ENCODE results near the gene ADO.

Gene ADO

DNA sequence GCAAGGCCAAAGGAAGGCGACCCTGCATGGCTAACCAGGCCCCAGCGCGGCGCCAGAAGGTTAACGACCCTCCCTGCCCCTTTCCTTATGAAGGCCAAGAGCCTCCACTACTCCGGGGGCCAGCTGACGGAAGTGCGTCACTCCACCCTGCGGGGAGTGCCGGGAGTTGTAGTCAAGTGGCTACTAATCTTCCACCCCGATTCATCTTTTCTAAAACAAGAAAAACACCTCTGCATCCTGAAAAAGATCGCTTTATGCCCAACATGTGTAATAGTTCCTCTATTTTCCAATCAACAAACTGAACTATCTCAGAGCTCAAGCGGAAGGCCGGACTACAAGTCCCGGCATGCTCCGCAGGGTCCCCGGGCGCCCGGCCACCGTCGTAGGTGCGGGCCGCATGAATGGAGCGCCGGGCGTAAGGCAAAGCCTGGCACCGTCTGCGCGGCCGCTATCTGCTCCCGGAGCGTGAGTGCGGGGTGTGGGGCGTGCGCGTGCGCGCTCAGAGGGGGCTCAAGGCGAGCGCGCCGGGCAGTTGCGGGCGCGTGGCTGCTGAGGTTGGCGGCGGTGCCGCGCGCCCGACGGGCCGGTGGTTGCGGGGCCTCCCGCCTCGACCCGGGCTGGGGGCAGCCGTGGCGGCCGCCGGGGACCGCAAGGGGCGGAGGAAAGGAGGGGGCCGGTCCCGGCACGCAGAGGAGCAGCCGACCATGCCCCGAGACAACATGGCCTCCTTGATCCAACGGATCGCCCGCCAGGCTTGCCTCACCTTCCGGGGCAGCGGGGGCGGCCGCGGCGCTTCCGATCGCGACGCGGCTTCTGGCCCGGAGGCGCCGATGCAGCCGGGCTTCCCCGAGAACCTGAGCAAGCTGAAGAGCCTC lies at the start of gene ADO:
Gene ADO, plus strand, starts transcription at position 365 of the 875 bp plus-strand sequence. Its CDS starts 340 bp downstream, at position 705.
- H3K9me3 ChIP-seq (ENCODE audit: severe bottlenecking), result no peaks in the 10 kb centered on the region
- TF ChIP-seq, protein P1, sequence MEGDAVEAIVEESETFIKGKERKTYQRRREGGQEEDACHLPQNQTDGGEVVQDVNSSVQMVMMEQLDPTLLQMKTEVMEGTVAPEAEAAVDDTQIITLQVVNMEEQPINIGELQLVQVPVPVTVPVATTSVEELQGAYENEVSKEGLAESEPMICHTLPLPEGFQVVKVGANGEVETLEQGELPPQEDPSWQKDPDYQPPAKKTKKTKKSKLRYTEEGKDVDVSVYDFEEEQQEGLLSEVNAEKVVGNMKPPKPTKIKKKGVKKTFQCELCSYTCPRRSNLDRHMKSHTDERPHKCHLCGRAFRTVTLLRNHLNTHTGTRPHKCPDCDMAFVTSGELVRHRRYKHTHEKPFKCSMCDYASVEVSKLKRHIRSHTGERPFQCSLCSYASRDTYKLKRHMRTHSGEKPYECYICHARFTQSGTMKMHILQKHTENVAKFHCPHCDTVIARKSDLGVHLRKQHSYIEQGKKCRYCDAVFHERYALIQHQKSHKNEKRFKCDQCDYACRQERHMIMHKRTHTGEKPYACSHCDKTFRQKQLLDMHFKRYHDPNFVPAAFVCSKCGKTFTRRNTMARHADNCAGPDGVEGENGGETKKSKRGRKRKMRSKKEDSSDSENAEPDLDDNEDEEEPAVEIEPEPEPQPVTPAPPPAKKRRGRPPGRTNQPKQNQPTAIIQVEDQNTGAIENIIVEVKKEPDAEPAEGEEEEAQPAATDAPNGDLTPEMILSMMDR (IDR thresholded peaks at IDR 0.05; ENCODE audit: poor library complexity, severe bottlenecking), result no peak
- no peaks in the 10 kb centered on the region for H3K27me3 ChIP-seq (ENCODE audit: insufficient read depth, poor library complexity, severe bottlenecking)
- H3K27ac ChIP-seq (ENCODE audit: poor library complexity, severe bottlenecking), result peak within 1 kb of the TSS; percentile 69
- DNase-seq (ENCODE audit: low spot score) (peak; percentile 77), ATAC-seq (ENCODE audit: low read depth) (peak; percentile 84)
- peaks cover 19% of the 10 kb centered on the region for H3K4me1 ChIP-seq (ENCODE audit: insufficient read depth, poor library complexity, severe bottlenecking)
- peak within 1 kb of the TSS; percentile 99 for H3K4me3 ChIP-seq (ENCODE audit: severe bottlenecking)
- peaks cover 20% of the 10 kb centered on the region for H3K36me3 ChIP-seq (ENCODE audit: low read depth)

DNA sequence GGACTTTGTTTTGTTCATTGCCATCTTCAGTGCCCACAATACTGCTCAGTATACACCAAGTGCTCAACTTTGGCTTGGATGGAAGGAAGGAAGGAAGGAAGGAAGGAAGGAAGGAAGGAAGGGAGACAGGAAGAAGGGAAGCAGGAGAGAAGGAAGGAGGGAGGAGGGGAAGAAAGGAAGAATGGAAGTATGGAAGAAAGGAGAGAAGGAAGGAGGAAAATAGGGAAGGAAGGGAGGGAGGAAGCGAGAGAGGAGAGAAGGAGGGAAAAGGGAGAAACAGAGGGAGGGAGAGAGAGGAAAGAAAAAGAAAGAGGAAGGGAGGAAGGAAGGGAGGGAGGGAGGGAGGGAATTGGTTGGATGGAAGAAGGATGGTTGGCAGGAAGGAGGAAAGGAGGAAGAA lies 49.6 kb upstream of the ADO start:
- peaks cover 5% of the 10 kb centered on the region for H3K27me3 ChIP-seq (ENCODE audit: insufficient read depth, poor library complexity, severe bottlenecking)
- H3K36me3 ChIP-seq (ENCODE audit: low read depth), result no peaks in the 10 kb centered on the region
- H3K4me1 ChIP-seq (ENCODE audit: insufficient read depth, poor library complexity, severe bottlenecking), result no peaks in the 10 kb centered on the region
- ATAC-seq (ENCODE audit: low read depth), result no peak
- no peak overlapping the region for H3K4me3 ChIP-seq (ENCODE audit: severe bottlenecking)
- DNase-seq (ENCODE audit: low spot score), result no peak
- no peaks in the 10 kb centered on the region for H3K9me3 ChIP-seq (ENCODE audit: severe bottlenecking)
- TF ChIP-seq, protein P1 (IDR thresholded peaks at IDR 0.05; ENCODE audit: poor library complexity, severe bottlenecking), result no peak
- H3K27ac ChIP-seq (ENCODE audit: poor library complexity, severe bottlenecking), result no peak overlapping the region

DNA sequence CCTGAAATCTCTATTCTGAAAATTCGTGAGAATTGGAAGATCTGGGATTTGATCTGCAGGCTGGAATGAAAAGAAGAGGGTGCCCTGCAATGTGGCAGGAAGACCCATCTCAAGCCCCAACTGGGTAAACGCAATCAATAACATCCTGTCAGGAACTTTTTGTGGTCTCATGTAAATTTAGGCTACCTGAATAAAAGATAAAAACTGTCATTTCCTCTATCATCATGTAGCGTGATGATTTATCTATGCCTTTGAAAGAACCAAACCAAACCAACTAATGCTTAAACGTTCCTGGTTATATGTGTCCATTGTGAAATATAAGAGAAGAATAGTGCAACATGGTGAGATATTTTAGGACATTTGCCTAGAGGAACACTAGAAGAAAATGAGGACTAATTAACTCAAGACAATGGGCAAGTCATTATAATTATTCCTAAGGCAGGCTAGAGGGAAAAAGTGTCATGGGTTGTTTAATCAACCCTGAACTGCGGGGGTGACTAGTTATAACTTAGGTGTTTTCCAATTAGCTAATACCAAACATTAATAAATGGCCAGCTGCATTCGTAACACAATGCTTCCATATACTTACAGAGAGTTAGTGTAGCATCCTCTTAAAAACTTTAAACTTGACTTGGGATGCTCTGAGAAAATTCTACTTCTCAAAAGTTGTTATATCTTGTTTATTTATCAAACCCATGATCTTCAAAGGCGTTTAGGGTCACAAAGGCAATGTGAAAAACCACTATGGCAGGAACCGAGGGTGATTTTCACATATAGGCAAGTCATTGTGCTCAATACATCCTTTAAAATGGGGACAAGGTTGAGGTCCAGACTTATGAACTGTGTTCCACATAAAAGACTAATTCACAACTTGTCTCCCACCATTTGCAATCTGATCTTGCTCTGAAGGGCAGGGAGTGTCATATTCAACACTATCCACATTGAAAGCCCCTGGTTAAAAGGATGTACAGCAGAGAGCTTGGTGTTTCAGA lies 48.6 kb upstream of the ADO start:
- ATAC-seq (ENCODE audit: low read depth) (no peak), DNase-seq (ENCODE audit: low spot score) (no peak)

DNA sequence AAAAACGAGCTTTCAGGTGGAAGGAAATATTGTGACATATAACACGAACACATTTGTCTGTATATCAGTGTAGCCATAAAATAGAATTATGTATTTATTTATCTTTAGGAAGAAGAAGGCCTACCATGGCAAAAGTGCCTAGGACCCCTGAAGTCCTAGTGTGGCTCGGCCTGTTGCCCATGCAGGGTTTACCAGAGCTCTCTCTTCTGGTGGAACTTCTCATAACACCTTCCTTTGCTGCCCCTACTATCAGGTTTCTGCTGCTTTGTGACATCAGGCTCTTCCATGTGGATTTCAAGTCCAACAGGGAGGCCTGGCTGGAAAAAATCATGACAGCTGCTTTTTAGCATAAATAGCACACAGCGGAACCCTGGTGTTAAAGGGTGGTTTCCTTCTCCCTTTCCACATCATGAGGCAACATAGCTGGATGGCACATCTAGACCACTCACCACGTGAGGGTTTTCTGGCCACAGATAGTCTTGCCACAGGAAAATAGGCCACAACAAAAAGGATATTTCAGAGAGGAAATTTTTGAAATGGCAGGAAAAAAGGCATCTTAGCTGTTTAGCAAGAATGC lies 44.8 kb upstream of the ADO start:
- TF ChIP-seq, protein P1 (IDR thresholded peaks at IDR 0.05; ENCODE audit: poor library complexity, severe bottlenecking), result no peak

More for the DNA sequence above, 48.6 kb upstream of the ADO start:
- Histone ChIP-seq H3K27ac (ENCODE audit: poor library complexity, severe bottlenecking) (no peak overlapping the region), H3K4me1 (ENCODE audit: insufficient read depth, poor library complexity, severe bottlenecking) (no peaks in the 10 kb centered on the region), H3K27me3 (ENCODE audit: insufficient read depth, poor library complexity, severe bottlenecking) (peaks cover 5% of the 10 kb centered on the region), H3K9me3 (ENCODE audit: severe bottlenecking) (no peaks in the 10 kb centered on the region), H3K4me3 (ENCODE audit: severe bottlenecking) (no peak overlapping the region), H3K36me3 (ENCODE audit: low read depth) (no peaks in the 10 kb centered on the region)
- TF ChIP-seq, protein P1 (IDR thresholded peaks at IDR 0.05; ENCODE audit: poor library complexity, severe bottlenecking), result no peak

More for the DNA sequence above, 44.8 kb upstream of the ADO start:
- no peak for DNase-seq (ENCODE audit: low spot score)
- H3K4me3 ChIP-seq (ENCODE audit: severe bottlenecking), result no peak overlapping the region
- H3K4me1 ChIP-seq (ENCODE audit: insufficient read depth, poor library complexity, severe bottlenecking), result no peaks in the 10 kb centered on the region
- H3K27me3 ChIP-seq (ENCODE audit: insufficient read depth, poor library complexity, severe bottlenecking), result no peaks in the 10 kb centered on the region
- no peaks in the 10 kb centered on the region for H3K9me3 ChIP-seq (ENCODE audit: severe bottlenecking)
- ATAC-seq (ENCODE audit: low read depth), result no peak
- H3K27ac ChIP-seq (ENCODE audit: poor library complexity, severe bottlenecking), result no peak overlapping the region
- no peaks in the 10 kb centered on the region for H3K36me3 ChIP-seq (ENCODE audit: low read depth)

All from RWPE2 (cell line).